GM23338 (cell line): ENCODE data around the gene KCNK5. TPM values are rescaled to one million over a fixed set of nuclear protein-coding genes. Genes with fewer than 3 reads are reported as not detected.

Experiments used
- ATAC-seq: fragments of 200-7000 bp; cut with Tn5 transposase; 3 replicates; pipeline ENCODE4 v1.9.1; 2020
- DNase-seq: peaks from one replicate; pipeline ENCODE4 v3.0.0-alpha.2; 2015; ENCODE audit warnings: low spot score
- H2AFZ ChIP-seq: fragments of 200-600 bp; sonication (generic); 2 replicates; pipeline ENCODE4 v1.8.0; 2016; ENCODE audit warnings: antibody characterized with exemption, mild to moderate bottlenecking, moderate library complexity
- H3F3A ChIP-seq: fragments of 200-600 bp; sonication (generic); replicated peaks from 2 replicates; pipeline ENCODE4 v1.8.0; 2017; ENCODE audit warnings: antibody characterized with exemption, mixed run types, low read depth
- H3K27ac ChIP-seq: fragments of 200-600 bp; sonication (generic); 2 replicates; pipeline ENCODE4 v1.6.1; 2016; ENCODE audit warnings: low read depth
- H3K27me3 ChIP-seq: fragments of 200-600 bp; sonication (generic); 2 replicates; pipeline ENCODE4 v1.8.0; 2016; ENCODE audit warnings: mild to moderate bottlenecking, mixed run types, moderate library complexity; ENCODE audit not compliant: insufficient read depth
- H3K36me3 ChIP-seq: fragments of 200-600 bp; sonication (generic); 2 replicates; pipeline ENCODE4 v1.8.0; 2016; ENCODE audit warnings: mild to moderate bottlenecking; ENCODE audit not compliant: insufficient read depth
- H3K4me1 ChIP-seq: fragments of 200-600 bp; sonication (generic); 2 replicates; pipeline ENCODE4 v1.8.0; 2016; ENCODE audit warnings: mild to moderate bottlenecking, moderate library complexity; ENCODE audit not compliant: insufficient read depth
- H3K4me2 ChIP-seq: fragments of 200-600 bp; sonication (generic); 2 replicates; pipeline ENCODE4 v1.7.1; 2017; ENCODE audit warnings: mixed run types
- H3K4me3 ChIP-seq: fragments of 200-600 bp; sonication (generic); 2 replicates; pipeline ENCODE4 v1.6.1; 2016; ENCODE audit warnings: mixed run types
- H3K79me2 ChIP-seq: fragments of 200-600 bp; sonication (generic); replicated peaks from 2 replicates; pipeline ENCODE4 v1.8.0; 2017; ENCODE audit warnings: mild to moderate bottlenecking; ENCODE audit not compliant: insufficient read depth
- H3K9me2 ChIP-seq: fragments of 200-600 bp; sonication (generic); 2 replicates; pipeline ENCODE4 v1.8.0; 2017; ENCODE audit not compliant: insufficient read depth
- H4K20me1 ChIP-seq: fragments of 200-600 bp; sonication (generic); replicated peaks from 2 replicates; pipeline ENCODE4 v1.8.0; 2017; ENCODE audit warnings: mild to moderate bottlenecking; ENCODE audit not compliant: insufficient read depth
- H3K27ac Mint-ChIP-seq: 2 replicates; pipeline ENCODE4 v1.8.0; 2020; ENCODE audit warnings: inconsistent platforms, mild to moderate bottlenecking, moderate library complexity, mixed read lengths
- H3K27me3 Mint-ChIP-seq: 3 replicates; pipeline ENCODE4 v1.8.0; 2022; ENCODE audit warnings: low read depth, mild to moderate bottlenecking, moderate library complexity, mixed read lengths, inconsistent platforms; ENCODE audit not compliant: insufficient read depth, poor library complexity
- H3K36me3 Mint-ChIP-seq: 3 replicates; pipeline ENCODE4 v1.8.0; 2021; ENCODE audit warnings: low read depth, mild to moderate bottlenecking, inconsistent platforms, moderate library complexity, mixed read lengths
- H3K4me1 Mint-ChIP-seq: 3 replicates; pipeline ENCODE4 v1.8.0; 2020; ENCODE audit warnings: mild to moderate bottlenecking, inconsistent platforms, mixed read lengths
- H3K4me3 Mint-ChIP-seq: 3 replicates; pipeline ENCODE4 v1.8.0; 2021; ENCODE audit warnings: moderate library complexity, mild to moderate bottlenecking, inconsistent platforms, mixed read lengths
- H3K9me3 Mint-ChIP-seq: 3 replicates; pipeline ENCODE4 v1.8.0; 2020; ENCODE audit warnings: moderate library complexity, mild to moderate bottlenecking, inconsistent platforms, mixed read lengths
- CREB1 ChIP-seq: fragments of 250-450 bp; sonication (Bioruptor Pico); IDR thresholded peaks from 2 replicates; pipeline ENCODE4 v1.5.0; 2020; ENCODE audit warnings: low read depth, mild to moderate bottlenecking, moderate library complexity
- ETS1 ChIP-seq: IDR thresholded peaks from 2 replicates; pipeline ENCODE4 v1.6.1; 2016; ENCODE audit warnings: antibody characterized with exemption
- EZH2 ChIP-seq: fragments of 200-600 bp; sonication (generic); IDR thresholded peaks from one replicate; pipeline ENCODE4 v1.8.0; 2017; ENCODE audit warnings: antibody characterized with exemption, mild to moderate bottlenecking, low read depth; ENCODE audit not compliant: unreplicated experiment
- EZH2phosphoT487 ChIP-seq: fragments of 200-600 bp; sonication (generic); IDR thresholded peaks from one replicate; pipeline ENCODE4 v1.8.1; 2018; ENCODE audit warnings: antibody characterized with exemption; ENCODE audit not compliant: unreplicated experiment
- JUNB ChIP-seq: IDR thresholded peaks from one replicate; pipeline ENCODE4 v1.6.1; 2016; ENCODE audit warnings: antibody characterized with exemption; ENCODE audit not compliant: unreplicated experiment
- NANOG ChIP-seq: IDR thresholded peaks from 2 replicates; pipeline ENCODE4 v1.6.1; 2016; ENCODE audit warnings: antibody characterized with exemption, borderline replicate concordance
- POLR2AphosphoS5 ChIP-seq: IDR thresholded peaks from 2 replicates; pipeline ENCODE4 v1.6.1; 2016; ENCODE audit warnings: antibody characterized with exemption, low read depth
- STAT1 ChIP-seq: IDR thresholded peaks from one replicate; pipeline ENCODE4 v1.6.1; 2016; ENCODE audit warnings: antibody characterized with exemption; ENCODE audit not compliant: unreplicated experiment
- ZNF114 ChIP-seq: fragments of 250-450 bp; sonication (Bioruptor Pico); IDR thresholded peaks from 2 replicates; pipeline ENCODE4 v1.5.0; 2020; ENCODE audit warnings: mild to moderate bottlenecking, moderate library complexity
- ZNF331 ChIP-seq: fragments of 250-450 bp; sonication (Bioruptor Pico); IDR thresholded peaks from 2 replicates; pipeline ENCODE4 v1.5.0; 2020; ENCODE audit warnings: low read depth, mild to moderate bottlenecking, moderate library complexity
- polyA plus RNA-seq: library from polyadenylated mRNA; unstranded; fragments of >200 nt; fragmentation: Nextera tagmentation; extraction: Ambion mirVana; gene quantifications from 2 replicates; pipeline ENCODE4 v1.2.1, GENCODE V29; 2016
- total RNA-seq: library from RNA; depleted of rRNA; stranded (reverse); fragments of >200 nt; shearing (Covaris generic); gene quantifications from 2 replicates; pipeline ENCODE4 v1.2.3, GENCODE V29; 2014
- TF ChIP-seq, protein P1 (sequence below): IDR thresholded peaks from one replicate; pipeline ENCODE4 v1.6.1; 2018; ENCODE audit warnings: antibody characterized with exemption; ENCODE audit not compliant: unreplicated experiment
- TF ChIP-seq, protein P2 (sequence below): fragments of 250-450 bp; sonication (Bioruptor Pico); IDR thresholded peaks from 2 replicates; pipeline ENCODE4 v1.5.0; 2020; ENCODE audit warnings: mild to moderate bottlenecking, moderate library complexity
- TF ChIP-seq, protein P3 (sequence below), 2 experiments: fragments of 200-600 bp in 1 of 2; sonication (generic) in 1 of 2; conservative IDR thresholded peaks; 2 replicates each; pipeline versions ENCODE4 v1.5.1 to v1.6.1; 2016 to 2017; ENCODE audit warnings: antibody characterized with exemption in 2 of 2, low read depth in 2 of 2, mild to moderate bottlenecking in 2 of 2, moderate library complexity in 1 of 2

The KCNK5 gene
- total and polyA plus RNA-seq, 2 experiments from 2014 or later, result 9.5 to 57.4 TPM

DNA sequence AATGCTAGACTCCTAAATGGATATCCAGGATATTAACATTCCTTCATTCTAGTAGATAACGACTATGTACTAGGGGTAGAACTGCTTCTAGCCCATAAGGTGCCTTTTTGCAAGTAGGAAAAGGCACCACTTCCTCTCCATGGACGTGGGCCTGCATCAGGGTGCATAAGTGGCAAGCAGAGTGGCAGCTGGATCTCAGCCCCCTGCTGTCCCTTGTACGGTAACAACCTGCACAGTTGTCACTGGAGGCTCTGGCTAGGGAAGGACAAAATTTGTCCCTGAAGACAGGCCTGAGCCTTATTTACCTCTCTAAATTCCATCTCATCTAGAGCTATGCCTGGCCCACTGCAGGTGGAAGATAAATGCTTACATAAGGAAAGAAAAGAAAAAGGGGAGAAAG is 71.8 kb downstream of the KCNK5 start:
- H3K27ac Mint-ChIP-seq, result no peak overlapping the region
- H3K4me1 ChIP-seq, result no peaks in the 10 kb centered on the region
- no peaks in the 10 kb centered on the region for H3K79me2 ChIP-seq
- H3K27me3 Mint-ChIP-seq, result no peaks in the 10 kb centered on the region
- ATAC-seq, result no peak
- H3K4me3 ChIP-seq, result no peak overlapping the region
- no peaks in the 10 kb centered on the region for H3K27me3 ChIP-seq
- no peaks in the 10 kb centered on the region for H3K9me2 ChIP-seq
- no peak overlapping the region for H3K27ac ChIP-seq
- TF ChIP-seq, protein P1, sequence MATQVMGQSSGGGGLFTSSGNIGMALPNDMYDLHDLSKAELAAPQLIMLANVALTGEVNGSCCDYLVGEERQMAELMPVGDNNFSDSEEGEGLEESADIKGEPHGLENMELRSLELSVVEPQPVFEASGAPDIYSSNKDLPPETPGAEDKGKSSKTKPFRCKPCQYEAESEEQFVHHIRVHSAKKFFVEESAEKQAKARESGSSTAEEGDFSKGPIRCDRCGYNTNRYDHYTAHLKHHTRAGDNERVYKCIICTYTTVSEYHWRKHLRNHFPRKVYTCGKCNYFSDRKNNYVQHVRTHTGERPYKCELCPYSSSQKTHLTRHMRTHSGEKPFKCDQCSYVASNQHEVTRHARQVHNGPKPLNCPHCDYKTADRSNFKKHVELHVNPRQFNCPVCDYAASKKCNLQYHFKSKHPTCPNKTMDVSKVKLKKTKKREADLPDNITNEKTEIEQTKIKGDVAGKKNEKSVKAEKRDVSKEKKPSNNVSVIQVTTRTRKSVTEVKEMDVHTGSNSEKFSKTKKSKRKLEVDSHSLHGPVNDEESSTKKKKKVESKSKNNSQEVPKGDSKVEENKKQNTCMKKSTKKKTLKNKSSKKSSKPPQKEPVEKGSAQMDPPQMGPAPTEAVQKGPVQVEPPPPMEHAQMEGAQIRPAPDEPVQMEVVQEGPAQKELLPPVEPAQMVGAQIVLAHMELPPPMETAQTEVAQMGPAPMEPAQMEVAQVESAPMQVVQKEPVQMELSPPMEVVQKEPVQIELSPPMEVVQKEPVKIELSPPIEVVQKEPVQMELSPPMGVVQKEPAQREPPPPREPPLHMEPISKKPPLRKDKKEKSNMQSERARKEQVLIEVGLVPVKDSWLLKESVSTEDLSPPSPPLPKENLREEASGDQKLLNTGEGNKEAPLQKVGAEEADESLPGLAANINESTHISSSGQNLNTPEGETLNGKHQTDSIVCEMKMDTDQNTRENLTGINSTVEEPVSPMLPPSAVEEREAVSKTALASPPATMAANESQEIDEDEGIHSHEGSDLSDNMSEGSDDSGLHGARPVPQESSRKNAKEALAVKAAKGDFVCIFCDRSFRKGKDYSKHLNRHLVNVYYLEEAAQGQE, result no peak
- TF ChIP-seq JUNB (no peak), POLR2AphosphoS5 (no peak), CREB1 (CRISPR knock-in tag) (no peak), EZH2 (no peak), STAT1 (no peak), ETS1 (no peak), EZH2phosphoT487 (no peak), ZNF331 (CRISPR knock-in tag) (no peak), ZNF114 (CRISPR knock-in tag) (no peak), NANOG (no peak)
- TF ChIP-seq, protein P2, sequence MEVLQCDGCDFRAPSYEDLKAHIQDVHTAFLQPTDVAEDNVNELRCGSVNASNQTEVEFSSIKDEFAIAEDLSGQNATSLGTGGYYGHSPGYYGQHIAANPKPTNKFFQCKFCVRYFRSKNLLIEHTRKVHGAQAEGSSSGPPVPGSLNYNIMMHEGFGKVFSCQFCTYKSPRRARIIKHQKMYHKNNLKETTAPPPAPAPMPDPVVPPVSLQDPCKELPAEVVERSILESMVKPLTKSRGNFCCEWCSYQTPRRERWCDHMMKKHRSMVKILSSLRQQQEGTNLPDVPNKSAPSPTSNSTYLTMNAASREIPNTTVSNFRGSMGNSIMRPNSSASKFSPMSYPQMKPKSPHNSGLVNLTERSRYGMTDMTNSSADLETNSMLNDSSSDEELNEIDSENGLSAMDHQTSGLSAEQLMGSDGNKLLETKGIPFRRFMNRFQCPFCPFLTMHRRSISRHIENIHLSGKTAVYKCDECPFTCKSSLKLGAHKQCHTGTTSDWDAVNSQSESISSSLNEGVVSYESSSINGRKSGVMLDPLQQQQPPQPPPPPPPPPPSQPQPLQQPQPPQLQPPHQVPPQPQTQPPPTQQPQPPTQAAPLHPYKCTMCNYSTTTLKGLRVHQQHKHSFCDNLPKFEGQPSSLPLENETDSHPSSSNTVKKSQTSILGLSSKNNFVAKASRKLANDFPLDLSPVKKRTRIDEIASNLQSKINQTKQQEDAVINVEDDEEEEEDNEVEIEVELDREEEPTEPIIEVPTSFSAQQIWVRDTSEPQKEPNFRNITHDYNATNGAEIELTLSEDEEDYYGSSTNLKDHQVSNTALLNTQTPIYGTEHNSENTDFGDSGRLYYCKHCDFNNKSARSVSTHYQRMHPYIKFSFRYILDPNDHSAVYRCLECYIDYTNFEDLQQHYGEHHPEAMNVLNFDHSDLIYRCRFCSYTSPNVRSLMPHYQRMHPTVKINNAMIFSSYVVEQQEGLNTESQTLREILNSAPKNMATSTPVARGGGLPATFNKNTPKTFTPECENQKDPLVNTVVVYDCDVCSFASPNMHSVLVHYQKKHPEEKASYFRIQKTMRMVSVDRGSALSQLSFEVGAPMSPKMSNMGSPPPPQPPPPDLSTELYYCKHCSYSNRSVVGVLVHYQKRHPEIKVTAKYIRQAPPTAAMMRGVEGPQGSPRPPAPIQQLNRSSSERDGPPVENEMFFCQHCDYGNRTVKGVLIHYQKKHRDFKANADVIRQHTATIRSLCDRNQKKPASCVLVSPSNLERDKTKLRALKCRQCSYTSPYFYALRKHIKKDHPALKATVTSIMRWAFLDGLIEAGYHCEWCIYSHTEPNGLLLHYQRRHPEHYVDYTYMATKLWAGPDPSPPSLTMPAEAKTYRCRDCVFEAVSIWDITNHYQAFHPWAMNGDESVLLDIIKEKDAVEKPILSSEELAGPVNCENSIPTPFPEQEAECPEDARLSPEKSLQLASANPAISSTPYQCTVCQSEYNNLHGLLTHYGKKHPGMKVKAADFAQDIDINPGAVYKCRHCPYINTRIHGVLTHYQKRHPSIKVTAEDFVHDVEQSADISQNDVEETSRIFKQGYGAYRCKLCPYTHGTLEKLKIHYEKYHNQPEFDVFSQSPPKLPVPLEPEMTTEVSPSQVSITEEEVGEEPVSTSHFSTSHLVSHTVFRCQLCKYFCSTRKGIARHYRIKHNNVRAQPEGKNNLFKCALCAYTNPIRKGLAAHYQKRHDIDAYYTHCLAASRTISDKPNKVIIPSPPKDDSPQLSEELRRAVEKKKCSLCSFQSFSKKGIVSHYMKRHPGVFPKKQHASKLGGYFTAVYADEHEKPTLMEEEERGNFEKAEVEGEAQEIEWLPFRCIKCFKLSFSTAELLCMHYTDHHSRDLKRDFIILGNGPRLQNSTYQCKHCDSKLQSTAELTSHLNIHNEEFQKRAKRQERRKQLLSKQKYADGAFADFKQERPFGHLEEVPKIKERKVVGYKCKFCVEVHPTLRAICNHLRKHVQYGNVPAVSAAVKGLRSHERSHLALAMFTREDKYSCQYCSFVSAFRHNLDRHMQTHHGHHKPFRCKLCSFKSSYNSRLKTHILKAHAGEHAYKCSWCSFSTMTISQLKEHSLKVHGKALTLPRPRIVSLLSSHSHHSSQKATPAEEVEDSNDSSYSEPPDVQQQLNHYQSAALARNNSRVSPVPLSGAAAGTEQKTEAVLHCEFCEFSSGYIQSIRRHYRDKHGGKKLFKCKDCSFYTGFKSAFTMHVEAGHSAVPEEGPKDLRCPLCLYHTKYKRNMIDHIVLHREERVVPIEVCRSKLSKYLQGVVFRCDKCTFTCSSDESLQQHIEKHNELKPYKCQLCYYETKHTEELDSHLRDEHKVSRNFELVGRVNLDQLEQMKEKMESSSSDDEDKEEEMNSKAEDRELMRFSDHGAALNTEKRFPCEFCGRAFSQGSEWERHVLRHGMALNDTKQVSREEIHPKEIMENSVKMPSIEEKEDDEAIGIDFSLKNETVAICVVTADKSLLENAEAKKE (CRISPR knock-in tag), result no peak
- TF ChIP-seq, protein P3, sequence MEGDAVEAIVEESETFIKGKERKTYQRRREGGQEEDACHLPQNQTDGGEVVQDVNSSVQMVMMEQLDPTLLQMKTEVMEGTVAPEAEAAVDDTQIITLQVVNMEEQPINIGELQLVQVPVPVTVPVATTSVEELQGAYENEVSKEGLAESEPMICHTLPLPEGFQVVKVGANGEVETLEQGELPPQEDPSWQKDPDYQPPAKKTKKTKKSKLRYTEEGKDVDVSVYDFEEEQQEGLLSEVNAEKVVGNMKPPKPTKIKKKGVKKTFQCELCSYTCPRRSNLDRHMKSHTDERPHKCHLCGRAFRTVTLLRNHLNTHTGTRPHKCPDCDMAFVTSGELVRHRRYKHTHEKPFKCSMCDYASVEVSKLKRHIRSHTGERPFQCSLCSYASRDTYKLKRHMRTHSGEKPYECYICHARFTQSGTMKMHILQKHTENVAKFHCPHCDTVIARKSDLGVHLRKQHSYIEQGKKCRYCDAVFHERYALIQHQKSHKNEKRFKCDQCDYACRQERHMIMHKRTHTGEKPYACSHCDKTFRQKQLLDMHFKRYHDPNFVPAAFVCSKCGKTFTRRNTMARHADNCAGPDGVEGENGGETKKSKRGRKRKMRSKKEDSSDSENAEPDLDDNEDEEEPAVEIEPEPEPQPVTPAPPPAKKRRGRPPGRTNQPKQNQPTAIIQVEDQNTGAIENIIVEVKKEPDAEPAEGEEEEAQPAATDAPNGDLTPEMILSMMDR (conservative IDR thresholded peaks at IDR 0.05; ENCODE audit: low read depth in 2 of 2), result no peak
- H4K20me1 ChIP-seq, result no peaks in the 10 kb centered on the region; the same call in 1 of the 2 replicates
- H3K9me3 Mint-ChIP-seq, result peaks cover 10% of the 10 kb centered on the region; the same call in 2 of the 3 replicates
- no peak for DNase-seq
- peaks cover 13% of the 10 kb centered on the region for H3K36me3 Mint-ChIP-seq
- H3K4me2 ChIP-seq, result no peak overlapping the region
- no peaks in the 10 kb centered on the region for H3F3A ChIP-seq
- H2AFZ ChIP-seq, result no peak overlapping the region
- H3K4me1 Mint-ChIP-seq, result peaks cover under 1% of the 10 kb centered on the region; the same call in 1 of the 3 replicates
- H3K4me3 Mint-ChIP-seq, result no peak overlapping the region
- no peaks in the 10 kb centered on the region for H3K36me3 ChIP-seq
